SJCRH30 (cell line): ENCODE measurements around the gene BCL2L2. TPM values are rescaled to one million over a fixed set of nuclear protein-coding genes. Genes with fewer than 3 reads are reported as not detected.

ENCODE experiments used
- DNase-seq, 2 experiments: peaks; one replicate each; pipeline ENCODE4 v3.0.0-alpha.2; 2015 to 2020
- H3K27ac ChIP-seq: fragments of 250-450 bp; sonication (Bioruptor Pico); 2 replicates; pipeline ENCODE4 v1.5.1; 2020; ENCODE audit warnings: mild to moderate bottlenecking, moderate library complexity
- H3K27me3 ChIP-seq: fragments of 250-450 bp; sonication (Bioruptor Pico); 2 replicates; pipeline ENCODE4 v1.5.1; 2020; ENCODE audit warnings: mild to moderate bottlenecking, moderate library complexity
- H3K36me3 ChIP-seq: fragments of 250-450 bp; sonication (Bioruptor Pico); 2 replicates; pipeline ENCODE4 v1.5.1; 2020; ENCODE audit warnings: mild to moderate bottlenecking, moderate library complexity
- H3K4me1 ChIP-seq: fragments of 250-450 bp; sonication (Bioruptor Pico); 2 replicates; pipeline ENCODE4 v1.5.1; 2020; ENCODE audit warnings: mild to moderate bottlenecking, moderate library complexity
- H3K4me3 ChIP-seq: fragments of 250-450 bp; sonication (Bioruptor Pico); 2 replicates; pipeline ENCODE4 v1.5.1; 2020; ENCODE audit warnings: mild to moderate bottlenecking, moderate library complexity
- H3K9me3 ChIP-seq: fragments of 250-450 bp; sonication (Bioruptor Pico); replicated peaks from 2 replicates; pipeline ENCODE4 v1.5.1; 2020; ENCODE audit warnings: mild to moderate bottlenecking, moderate library complexity
- total RNA-seq: library from RNA; depleted of rRNA; stranded (reverse); fragments of >200 nt; shearing (Covaris generic); gene quantifications from 2 replicates; pipeline ENCODE4 v1.2.3, GENCODE V29; 2014

BCL2L2 gene
- total RNA-seq, 1 experiment from 2014 or later = 22.3 TPM

DNA sequence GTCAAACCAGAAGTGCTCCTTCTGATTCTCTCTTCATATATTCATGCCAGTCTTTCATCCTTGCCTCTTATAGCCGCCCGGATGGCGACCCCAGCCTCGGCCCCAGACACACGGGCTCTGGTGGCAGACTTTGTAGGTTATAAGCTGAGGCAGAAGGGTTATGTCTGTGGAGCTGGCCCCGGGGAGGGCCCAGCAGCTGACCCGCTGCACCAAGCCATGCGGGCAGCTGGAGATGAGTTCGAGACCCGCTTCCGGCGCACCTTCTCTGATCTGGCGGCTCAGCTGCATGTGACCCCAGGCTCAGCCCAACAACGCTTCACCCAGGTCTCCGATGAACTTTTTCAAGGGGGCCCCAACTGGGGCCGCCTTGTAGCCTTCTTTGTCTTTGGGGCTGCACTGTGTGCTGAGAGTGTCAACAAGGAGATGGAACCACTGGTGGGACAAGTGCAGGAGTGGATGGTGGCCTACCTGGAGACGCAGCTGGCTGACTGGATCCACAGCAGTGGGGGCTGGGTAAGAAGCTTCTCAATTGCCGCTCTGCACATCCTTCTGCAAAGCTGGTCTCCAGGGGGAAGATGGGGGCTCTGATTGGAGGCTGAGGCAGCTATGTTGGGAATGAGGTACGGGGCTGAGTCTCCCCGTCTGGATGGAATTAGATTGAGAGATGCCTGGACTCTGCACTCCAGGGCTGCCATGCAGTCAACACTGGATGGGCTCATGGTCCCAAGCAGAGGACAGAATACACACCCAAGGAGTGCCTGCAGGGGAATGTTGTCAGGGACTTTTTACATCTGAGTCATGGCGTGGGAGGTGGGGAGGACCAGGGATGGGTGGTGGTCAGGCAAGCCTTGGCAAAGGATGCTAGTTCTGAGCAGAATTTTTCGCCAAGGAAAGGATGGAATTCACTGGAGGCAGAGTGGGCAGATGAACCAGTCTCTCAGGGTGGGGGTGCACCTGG, 1.3 kb downstream of the BCL2L2 start:
- Histone ChIP-seq H3K9me3 (no peaks in the 10 kb centered on the region), H3K36me3 (peaks cover 29% of the 10 kb centered on the region), H3K27me3 (no peaks in the 10 kb centered on the region), H3K4me1 (no peaks in the 10 kb centered on the region; the same call in 1 of the 2 replicates), H3K27ac (no peak overlapping the region), H3K4me3 (peak overlapping the region; percentile 73)
- DNase-seq = no peak

DNA sequence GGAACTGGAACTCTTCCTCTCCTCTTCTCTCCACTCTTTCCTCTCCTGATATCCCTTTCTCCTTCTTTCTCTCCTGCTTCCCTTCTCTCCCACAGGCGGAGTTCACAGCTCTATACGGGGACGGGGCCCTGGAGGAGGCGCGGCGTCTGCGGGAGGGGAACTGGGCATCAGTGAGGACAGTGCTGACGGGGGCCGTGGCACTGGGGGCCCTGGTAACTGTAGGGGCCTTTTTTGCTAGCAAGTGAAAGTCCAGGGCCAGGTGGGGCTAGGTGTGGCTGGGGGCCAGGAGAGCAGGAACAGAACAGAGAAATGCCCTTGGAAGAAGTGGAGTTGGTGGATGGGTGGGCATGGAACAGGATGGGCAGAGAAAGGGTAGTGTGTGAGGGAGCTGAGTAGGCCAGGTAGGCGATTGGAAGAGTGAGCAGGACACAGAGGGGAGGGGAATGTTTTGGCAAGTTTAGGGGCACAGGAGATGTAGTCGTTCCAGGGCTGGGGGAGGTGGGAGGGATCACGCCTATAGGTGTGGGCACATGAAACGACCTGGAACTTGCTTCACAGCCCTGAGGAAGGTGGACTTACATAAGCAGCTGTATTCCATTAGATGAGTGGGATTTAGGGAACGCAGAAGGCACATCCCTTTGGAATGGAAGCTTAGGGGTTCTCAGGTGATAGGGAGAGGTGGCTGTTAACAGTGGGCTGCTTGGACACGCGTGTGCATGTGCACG, 2.2 kb downstream of the BCL2L2 start:
- no peak for DNase-seq
- Histone ChIP-seq H3K4me1 (no peaks in the 10 kb centered on the region; the same call in 1 of the 2 replicates), H3K36me3 (peaks cover 33% of the 10 kb centered on the region), H3K4me3 (no peak overlapping the region), H3K27me3 (no peaks in the 10 kb centered on the region), H3K27ac (no peak overlapping the region), H3K9me3 (no peaks in the 10 kb centered on the region)

DNA sequence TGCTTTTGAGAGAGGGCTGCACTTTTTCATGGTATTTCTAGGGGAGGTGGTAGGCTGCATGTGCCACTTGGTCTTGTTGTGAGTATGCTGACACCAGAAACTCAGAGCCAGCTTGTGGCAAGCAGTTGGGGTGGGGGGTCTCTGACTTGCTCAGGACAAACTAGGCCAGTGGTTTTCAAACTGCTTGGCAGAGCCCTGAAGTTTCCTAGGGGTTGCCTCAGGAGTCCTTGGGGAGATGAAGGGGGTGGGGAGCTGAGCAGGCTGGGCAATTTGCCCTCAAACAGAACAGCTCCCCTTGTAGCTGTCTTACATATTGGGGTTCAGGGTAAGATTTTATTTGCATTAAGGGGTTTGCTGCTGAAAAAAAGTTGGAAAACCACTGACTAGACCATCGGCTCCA, 3.9 kb downstream of the BCL2L2 start:
- Histone ChIP-seq H3K27ac (no peak overlapping the region), H3K4me1 (no peaks in the 10 kb centered on the region; the same call in 1 of the 2 replicates), H3K27me3 (no peaks in the 10 kb centered on the region), H3K9me3 (no peaks in the 10 kb centered on the region), H3K4me3 (no peak overlapping the region), H3K36me3 (peaks cover 33% of the 10 kb centered on the region)
- no peak for DNase-seq

DNA sequence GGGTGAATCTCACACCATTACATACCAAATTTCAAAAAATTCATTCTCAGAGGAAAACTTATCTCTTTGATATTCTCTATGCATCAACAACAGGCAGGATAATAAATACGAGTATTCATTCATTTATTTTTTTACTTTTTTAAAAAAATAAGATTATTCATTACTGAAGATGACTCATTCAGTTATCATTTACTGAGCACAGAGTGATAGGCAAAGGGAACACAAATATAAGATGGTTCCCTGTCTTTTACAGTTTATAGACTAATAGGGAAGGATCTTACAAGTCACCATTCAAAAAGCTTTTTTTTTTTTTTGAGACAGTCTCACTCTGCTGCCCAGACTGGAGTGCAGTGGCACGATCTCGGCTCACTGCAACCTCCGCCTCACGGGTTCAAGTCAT, 9.7 kb downstream of the BCL2L2 start:
- DNase-seq = no peak
- no peaks in the 10 kb centered on the region for H3K9me3 ChIP-seq
- no peak overlapping the region for H3K4me3 ChIP-seq
- H3K27me3 ChIP-seq = no peaks in the 10 kb centered on the region
- peaks cover 15% of the 10 kb centered on the region for H3K36me3 ChIP-seq
- no peak overlapping the region for H3K27ac ChIP-seq
- peaks cover 7% of the 10 kb centered on the region for H3K4me1 ChIP-seq

DNA sequence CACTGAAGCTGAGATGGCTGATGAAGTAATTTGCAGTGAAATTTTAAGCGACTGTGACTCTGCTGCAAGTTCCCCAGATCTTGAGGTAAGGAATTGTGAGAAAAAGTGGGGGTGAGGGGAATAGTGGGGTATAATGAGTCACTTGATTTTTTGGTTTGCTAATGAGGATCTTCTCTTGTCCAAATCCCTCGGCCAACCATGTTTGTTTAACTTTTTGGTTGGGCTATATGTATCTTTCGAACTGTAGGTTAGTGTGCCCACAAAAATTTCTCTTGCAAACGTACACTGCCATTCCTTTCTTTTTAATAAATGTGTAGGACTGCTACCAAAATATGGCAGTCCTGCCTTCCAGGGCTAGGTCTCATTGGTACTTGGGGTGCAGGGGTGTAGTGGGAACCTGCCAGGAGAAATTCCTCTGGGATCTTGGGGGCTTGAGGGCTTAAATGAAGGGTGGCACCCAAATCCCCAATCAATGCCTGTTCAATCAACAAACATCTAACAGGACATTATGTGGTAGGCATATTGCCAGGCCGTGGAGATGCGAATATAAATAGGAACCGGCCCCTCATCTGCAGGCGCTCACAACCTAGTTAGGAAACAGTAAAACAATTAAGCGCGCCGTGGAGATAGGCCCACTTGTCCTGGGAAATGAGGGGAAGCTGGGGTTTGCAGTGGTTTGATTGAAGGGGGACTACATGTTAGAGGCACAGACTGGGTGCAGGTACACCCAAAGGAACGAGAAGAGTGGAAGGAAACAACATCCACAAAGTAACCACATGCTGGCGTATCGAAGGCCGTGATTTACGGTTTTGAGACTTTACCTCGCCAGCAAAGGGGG, 13.3 kb downstream of the BCL2L2 start:
- peaks cover 31% of the 10 kb centered on the region for H3K36me3 ChIP-seq
- H3K27ac ChIP-seq = peak overlapping the region; percentile 56

DNA sequence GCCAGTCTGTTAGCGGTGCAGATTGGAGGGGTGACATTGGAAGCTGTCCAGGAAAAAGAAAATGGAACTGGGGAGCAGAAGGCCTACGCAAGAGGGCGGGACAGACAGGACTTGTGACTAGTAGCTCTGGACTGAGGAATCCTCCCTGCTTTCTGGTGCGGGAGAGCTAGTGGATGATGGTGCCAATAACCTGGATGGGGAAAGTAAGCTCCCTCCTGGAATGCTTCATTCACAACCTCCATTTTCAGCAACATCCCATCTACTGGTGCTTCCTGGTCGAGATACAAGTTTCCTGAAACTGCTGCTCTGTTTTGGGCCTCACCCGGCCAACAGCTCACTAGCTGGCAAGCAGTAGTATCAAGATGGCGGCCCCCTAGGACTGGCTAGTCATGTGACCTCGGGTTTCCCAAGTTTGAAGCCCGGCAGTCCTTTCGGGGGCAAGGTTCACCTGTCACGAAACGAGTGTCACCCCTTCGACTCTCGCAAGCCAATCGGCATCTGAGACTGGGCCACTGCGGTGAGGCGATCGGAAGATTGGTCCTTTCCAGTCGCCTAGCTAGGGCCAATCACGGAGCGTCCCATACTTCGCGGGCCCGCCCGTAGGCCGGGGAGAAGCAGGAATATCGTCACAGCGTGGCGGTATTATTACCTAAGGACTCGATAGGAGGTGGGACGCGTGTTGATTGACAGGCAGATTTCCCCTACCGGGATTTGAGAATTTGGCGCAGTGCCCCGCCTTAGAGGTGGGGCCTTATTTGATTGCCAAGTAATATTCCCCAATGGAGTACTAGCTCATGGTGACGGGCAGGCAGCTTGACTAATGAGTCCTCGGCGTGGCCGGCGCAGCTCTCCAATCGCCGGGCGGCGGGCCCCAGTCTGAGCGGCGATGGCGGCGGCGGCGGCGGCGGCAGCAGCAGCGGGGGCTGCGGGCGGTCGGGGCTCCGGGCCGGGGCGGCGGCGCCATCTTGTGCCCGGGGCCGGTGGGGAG, 14.2 kb downstream of the BCL2L2 start, which contains the start of gene PABPN1:
TSS of gene PABPN1 (plus strand) at position 874 of the 988 bp plus-strand sequence. CDS start at position 887, 13 bp downstream.
- Histone ChIP-seq H3K4me1 (peaks cover 10% of the 10 kb centered on the region), H3K4me3 (peak within 1 kb of the TSS; percentile 99), H3K36me3 (peaks cover 33% of the 10 kb centered on the region), H3K27ac (peak within 1 kb of the TSS; percentile 91), H3K27me3 (no peaks in the 10 kb centered on the region), H3K9me3 (no peaks in the 10 kb centered on the region)
- peak; percentile 99 to 100 for DNase-seq

More for the DNA sequence above, 13.3 kb downstream of the BCL2L2 start:
- no peak for DNase-seq
- Histone ChIP-seq H3K27me3 (no peaks in the 10 kb centered on the region), H3K4me3 (peak overlapping the region; percentile 47), H3K9me3 (no peaks in the 10 kb centered on the region), H3K4me1 (peaks cover 10% of the 10 kb centered on the region)

DNA sequence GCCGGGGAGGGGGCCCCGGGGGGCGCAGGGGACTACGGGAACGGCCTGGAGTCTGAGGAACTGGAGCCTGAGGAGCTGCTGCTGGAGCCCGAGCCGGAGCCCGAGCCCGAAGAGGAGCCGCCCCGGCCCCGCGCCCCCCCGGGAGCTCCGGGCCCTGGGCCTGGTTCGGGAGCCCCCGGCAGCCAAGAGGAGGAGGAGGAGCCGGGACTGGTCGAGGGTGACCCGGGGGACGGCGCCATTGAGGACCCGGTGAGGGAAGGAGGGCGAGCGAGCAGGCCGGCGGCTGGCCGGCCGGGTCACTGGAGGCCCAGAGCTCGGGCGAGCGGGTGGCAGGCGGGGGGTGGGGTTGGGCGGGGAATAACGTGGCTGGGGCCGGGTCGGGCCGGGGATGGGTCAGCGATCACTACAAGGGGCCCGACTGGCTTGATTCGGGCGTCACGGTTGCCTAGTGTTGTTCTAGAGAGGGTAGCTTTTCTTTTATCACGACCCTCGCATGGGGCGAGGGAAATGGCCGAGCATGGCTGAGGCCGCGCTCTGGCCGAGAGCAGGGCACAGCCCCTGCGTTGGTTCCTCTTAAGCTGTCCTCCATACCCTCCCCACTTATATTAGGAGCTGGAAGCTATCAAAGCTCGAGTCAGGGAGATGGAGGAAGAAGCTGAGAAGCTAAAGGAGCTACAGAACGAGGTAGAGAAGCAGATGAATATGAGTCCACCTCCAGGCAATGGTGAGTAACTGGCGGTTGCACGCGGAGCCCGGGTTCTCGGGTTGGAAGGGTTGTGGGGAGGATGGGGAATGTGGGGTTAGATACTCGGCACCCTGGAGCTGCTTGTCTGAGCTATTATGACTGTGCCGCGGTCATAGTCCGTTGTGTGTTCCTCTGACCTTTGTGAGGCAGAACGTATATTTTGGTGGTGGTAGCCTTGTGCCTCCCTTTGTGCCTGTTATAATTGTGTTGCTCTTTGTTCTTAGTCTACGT, 15.2 kb downstream of the BCL2L2 start:
- H3K36me3 ChIP-seq = peaks cover 33% of the 10 kb centered on the region

DNA sequence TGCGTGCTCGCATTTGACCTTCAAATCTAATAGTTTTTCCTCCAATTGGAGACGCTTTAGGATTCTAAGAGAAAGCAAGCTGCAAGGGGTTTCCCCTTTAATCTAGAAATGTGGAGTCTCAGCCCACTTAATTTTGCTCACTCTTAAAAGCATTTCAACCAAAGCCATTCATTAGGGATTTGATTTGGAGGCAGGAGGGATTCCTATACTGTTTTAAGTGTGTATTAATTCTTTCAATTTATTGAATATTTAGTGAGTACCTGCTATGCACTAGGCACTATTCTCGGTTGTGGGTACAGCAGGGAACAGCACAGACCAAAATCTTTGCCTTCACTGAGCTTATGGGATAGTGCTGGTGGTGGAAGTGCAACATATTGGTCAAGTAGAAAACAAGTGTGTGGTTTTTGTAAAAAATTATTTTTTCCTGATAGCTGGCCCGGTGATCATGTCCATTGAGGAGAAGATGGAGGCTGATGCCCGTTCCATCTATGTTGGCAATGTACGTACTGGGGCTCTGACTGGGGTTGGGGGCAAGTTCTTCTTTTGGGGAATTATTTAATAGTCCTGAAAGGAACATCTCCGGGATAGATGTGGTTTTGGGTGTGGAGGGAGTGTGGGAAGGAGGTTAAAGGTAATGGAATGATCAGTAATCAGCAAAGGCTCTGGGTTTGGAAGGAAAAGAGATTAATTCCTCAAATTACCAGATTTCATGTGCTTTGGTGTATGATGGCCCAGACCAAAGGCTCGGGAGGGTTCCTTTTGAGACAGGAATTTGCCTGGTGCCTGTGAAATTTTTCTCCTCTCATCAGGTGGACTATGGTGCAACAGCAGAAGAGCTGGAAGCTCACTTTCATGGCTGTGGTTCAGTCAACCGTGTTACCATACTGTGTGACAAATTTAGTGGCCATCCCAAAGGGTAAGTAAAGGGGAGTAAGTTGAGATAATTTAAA, 16.2 kb downstream of the BCL2L2 start:
- no peak for DNase-seq
- peaks cover 33% of the 10 kb centered on the region for H3K36me3 ChIP-seq
- peak overlapping the region; percentile 99 for H3K4me3 ChIP-seq
- peak overlapping the region; percentile 91 for H3K27ac ChIP-seq
- H3K9me3 ChIP-seq = no peaks in the 10 kb centered on the region
- peaks cover 10% of the 10 kb centered on the region for H3K4me1 ChIP-seq
- H3K27me3 ChIP-seq = no peaks in the 10 kb centered on the region

More for the DNA sequence above, 15.2 kb downstream of the BCL2L2 start:
- no peaks in the 10 kb centered on the region for H3K9me3 ChIP-seq
- no peaks in the 10 kb centered on the region for H3K27me3 ChIP-seq
- peak; percentile 44 to 59 for DNase-seq
- peak overlapping the region; percentile 99 for H3K4me3 ChIP-seq
- peak overlapping the region; percentile 91 for H3K27ac ChIP-seq
- H3K4me1 ChIP-seq = peaks cover 10% of the 10 kb centered on the region

DNA sequence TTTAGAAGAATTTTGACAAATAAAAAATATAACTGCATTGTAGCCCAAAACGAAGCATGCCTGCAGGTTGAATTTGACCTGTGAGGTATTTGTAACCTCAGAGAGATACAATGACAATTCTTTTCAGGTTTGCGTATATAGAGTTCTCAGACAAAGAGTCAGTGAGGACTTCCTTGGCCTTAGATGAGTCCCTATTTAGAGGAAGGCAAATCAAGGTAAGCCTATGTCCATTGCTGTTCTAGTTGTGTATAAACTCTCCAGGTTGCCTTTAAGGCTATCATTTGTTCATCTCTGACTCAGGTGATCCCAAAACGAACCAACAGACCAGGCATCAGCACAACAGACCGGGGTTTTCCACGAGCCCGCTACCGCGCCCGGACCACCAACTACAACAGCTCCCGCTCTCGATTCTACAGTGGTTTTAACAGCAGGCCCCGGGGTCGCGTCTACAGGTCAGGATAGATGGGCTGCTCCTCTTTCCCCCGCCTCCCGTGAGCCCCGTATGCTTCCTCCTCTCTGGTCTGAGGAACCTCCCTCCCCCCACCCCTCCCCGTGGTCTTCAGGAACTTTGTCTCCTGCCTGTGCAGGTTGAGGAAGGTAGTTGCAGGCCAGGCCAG, 17.3 kb downstream of the BCL2L2 start:
- Histone ChIP-seq H3K27ac (no peak overlapping the region), H3K9me3 (no peaks in the 10 kb centered on the region), H3K27me3 (no peaks in the 10 kb centered on the region; the same call in 1 of the 2 replicates), H3K4me1 (peaks cover 10% of the 10 kb centered on the region), H3K4me3 (no peak overlapping the region), H3K36me3 (peaks cover 33% of the 10 kb centered on the region)
- DNase-seq = no peak

DNA sequence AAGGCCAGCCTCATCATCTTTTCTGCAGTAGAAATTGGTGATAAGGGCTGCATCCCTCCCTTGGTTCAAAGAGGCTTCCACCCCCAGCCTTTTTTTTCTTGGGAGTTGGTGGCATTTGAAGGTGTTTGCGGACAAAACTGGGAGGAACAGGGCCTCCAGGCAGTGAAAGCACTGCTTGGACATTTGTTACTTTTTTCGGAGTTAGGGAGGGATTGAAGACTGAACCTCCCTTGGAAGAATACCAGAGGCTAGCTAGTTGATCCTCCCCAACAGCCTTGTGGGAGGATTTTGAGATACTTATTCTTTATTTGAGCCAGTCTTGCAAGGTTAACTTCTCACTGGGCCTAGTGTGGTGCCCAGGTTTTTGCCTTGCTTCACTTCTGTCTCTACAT, 17.8 kb downstream of the BCL2L2 start:
- Histone ChIP-seq H3K27me3 (no peaks in the 10 kb centered on the region; the same call in 1 of the 2 replicates), H3K4me1 (peaks cover 10% of the 10 kb centered on the region), H3K4me3 (no peak overlapping the region), H3K27ac (no peak overlapping the region), H3K9me3 (no peaks in the 10 kb centered on the region), H3K36me3 (peaks cover 33% of the 10 kb centered on the region)
- no peak for DNase-seq

DNA sequence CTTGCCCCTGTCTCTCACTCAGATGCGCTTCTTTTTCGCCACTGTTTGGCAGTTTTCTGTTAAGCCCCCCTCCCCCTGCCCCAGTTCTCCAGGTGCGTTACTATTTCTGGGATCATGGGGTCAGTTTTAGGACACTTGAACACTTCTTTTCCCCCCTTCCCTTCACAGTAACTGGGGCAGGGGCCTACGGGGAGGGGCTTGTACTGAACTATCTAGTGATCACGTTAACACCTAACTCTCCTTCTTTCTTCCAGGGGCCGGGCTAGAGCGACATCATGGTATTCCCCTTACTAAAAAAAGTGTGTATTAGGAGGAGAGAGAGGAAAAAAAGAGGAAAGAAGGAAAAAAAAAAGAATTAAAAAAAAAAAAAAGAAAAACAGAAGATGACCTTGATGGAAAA, 18.4 kb downstream of the BCL2L2 start:
- H3K27ac ChIP-seq = no peak overlapping the region
- peaks cover 8% of the 10 kb centered on the region for H3K4me1 ChIP-seq
- no peak for DNase-seq
- peaks cover 33% of the 10 kb centered on the region for H3K36me3 ChIP-seq
- H3K4me3 ChIP-seq = no peak overlapping the region
- no peaks in the 10 kb centered on the region; the same call in 1 of the 2 replicates for H3K27me3 ChIP-seq
- no peaks in the 10 kb centered on the region for H3K9me3 ChIP-seq
